ENCODE data around the gene IQCF6.
"Not testable (repeated sequence)": the region's sequence is repeated elsewhere in the genome, so short reads cannot be mapped to it uniquely, and the experiment has no call there.

IQCF6 gene

GRCh38 chr3:51779137-51779536 lies at the start of gene IQCF6:
TSS of gene IQCF6 (minus strand) at chr3:51779237. CDS start at chr3:51779224, 13 bp downstream.
- in situ Hi-C loops (cut with MboI; ENCODE audit: low sequenced_read_pairs): no loop called here

GRCh38 chr3:51828297-51828696 lies 49.3 kb upstream of the IQCF6 start:
- in situ Hi-C loops (cut with MboI; ENCODE audit: low sequenced_read_pairs): no loop called here

DNA sequence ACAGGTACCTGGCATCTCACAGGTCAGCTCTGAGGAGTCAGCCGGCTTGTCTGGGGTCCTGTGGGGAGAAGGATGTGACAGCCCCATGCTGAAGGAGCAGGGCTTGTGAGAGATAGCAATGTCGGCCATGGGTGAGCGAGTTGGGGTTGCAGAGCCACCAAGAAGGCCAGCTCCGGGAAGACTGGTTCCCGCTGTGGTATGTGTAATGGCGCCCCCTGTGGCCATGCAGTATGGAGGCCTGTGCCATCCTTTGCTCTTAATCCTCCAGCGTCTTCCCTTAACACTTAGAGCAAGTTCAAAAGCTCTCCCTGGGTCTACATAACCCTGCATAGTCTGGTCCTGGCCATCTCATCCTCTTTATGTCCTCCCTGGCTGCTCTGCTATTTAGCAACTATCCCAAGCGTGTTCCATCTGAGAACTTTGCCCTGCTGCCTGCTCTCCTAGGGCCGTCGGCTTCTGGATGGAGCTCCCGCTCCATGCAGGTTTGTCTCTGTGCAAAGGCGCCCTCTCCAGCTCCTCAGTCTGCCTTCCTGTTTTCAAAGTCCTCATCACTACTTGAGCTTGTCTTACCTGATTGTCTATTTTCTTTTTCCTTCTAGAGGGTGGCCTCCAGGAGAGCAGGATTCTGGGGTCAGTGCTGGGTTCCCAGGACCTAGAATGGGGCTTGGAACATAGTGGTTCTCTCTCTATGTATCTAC lies 40.8 kb upstream of the IQCF6 start:
- in situ Hi-C loops (cut with MboI; ENCODE audit: low sequenced_read_pairs): no loop called here

DNA sequence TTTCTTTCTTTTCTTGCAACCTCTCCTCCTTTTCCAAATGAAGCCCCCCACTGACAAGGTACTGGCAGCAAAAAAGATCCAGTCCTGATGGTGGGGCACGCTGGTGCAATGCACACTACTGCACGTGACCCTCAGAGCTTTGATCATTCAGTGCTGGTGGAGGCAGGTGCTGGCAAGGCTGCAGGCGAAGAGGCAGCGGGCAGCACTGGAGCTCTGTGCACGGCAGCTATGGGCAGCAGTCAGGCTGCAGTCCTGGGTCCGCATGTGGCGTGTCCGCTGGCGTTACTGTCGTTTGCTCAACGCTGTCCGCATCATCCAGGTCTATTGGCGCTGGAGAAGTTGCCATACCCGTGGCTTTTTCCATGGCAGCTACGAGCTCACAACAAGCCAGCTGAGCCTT lies 40.1 kb upstream of the IQCF6 start:
- in situ Hi-C loops (cut with MboI; ENCODE audit: low sequenced_read_pairs): no loop called here

GRCh38 chr3:51817375-51817774 lies 38.3 kb upstream of the IQCF6 start:
- in situ Hi-C loops (cut with MboI; ENCODE audit: low sequenced_read_pairs): no loop called here

DNA sequence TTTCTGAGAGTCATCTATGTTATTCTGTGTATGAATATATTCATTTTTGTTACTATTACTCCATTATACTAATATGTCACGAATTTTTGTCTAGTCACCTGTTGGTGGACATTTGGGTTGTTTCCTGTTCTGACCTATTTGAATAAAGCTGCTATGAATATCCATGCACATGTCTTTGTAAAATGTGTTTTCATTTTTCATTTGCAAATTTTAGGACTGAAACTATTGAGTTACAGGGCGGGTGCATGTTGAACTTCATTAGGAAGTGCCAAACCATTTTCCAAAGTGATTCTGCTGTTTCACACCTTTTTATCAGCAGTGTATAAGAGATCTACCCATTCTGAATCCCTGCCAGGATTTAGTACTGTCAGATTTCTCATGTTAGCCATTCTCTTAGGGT lies 37.7 kb upstream of the IQCF6 start:
- in situ Hi-C loops (cut with MboI; ENCODE audit: low sequenced_read_pairs): no loop called here

- in situ Hi-C loops (cut with MboI; ENCODE audit: low sequenced_read_pairs): no loop called here
Measured at GRCh38 chr3:51815614-51816013, 36.6 kb upstream of the IQCF6 start.

DNA sequence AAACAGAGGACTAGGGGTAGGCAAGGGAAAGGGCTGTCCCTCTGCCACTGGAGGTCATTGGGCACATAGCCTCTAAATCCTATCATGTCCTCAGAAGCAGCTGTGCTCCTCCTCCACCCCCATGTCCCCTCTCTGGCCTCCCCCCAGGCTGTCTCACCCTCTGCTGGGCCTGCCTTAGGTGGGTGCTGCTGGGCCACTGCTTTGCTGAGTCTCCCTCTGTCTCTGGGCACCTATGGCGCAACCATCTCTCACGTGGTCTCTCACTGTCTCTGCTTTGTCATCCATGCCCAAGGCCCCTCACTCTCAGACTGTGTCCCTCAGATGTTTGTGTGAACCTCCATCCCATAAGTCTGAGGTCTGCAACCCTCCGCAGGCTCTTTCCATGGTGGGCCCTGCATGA lies 35.0 kb upstream of the IQCF6 start:
- in situ Hi-C loops (cut with MboI; ENCODE audit: low sequenced_read_pairs): no loop called here

DNA sequence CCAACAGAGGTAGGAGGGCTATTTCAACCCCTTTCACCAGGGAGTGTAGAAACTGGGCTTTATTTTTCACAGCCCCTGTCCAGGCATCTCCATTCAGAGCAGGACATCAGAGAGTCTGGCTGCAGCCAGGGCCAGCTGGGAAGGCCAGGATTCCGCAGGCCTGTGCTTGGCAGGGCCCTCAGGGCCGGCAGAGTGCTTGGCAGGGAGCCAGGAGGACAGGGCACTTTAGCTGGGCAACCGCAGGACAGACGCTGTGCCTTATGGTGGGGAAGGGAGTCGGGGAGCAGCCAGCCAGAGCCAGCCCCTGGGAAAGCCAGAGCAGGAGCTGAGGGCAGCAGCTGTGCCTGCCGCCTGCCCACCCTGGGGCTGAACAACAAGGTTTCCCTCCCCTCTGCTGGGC lies 34.5 kb upstream of the IQCF6 start:
- in situ Hi-C loops (cut with MboI; ENCODE audit: low sequenced_read_pairs): no loop called here

DNA sequence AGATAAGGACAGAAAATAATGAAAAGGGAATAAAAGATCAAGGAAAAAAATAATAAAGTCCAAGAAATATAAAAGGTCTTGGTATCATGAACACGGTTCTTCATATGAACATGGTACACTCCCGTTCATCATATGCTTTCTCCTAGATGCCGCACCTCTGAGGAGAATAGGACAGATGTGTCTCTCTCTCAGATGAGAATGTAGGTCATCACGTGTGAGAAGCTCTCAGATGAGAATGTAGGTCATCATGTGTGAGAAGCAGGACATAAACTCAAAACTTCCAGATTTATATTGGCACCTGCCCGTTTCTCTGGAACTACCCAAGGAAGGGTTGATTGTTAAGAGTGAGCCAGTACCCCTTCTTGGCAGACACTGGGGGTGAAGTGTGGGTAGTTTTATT lies 29.9 kb upstream of the IQCF6 start:
- in situ Hi-C loops (cut with MboI; ENCODE audit: low sequenced_read_pairs): no loop called here

DNA sequence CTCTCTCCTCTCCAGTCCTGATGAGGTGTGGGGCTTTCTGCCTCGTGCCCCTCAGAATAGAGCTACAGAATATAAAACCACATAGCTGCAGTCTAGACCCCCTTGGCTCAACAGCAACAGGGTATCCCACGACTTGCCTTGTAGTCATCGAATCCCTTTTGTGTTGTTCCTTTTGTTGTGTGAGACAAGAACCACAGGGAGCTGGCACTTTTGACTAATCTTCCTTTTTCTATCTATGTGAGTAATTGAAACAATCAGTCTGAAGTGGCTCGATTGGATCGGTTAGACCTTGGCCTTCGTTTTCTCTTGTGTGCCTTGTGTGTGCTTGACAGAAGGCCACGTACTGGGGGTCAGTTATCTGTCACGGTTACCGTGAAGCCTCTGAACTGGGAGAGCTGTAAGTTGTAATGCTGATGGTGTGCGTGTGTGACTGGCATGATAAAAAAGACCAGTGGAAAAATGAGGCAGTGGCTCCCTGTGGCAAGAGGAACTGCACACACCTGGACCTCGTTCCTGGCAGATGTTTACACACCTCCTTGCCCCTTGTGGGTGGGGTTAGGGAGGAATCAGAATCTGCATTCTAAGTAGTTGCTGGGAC lies 23.2 kb upstream of the IQCF6 start:
- in situ Hi-C loops (cut with MboI; ENCODE audit: low sequenced_read_pairs): no loop called here

- in situ Hi-C loops (cut with MboI; ENCODE audit: low sequenced_read_pairs): no loop called here
Measured at GRCh38 chr3:51800750-51801125, 21.7 kb upstream of the IQCF6 start.

GRCh38 chr3:51799879-51800749 lies 21.1 kb upstream of the IQCF6 start:
- in situ Hi-C loops (cut with MboI; ENCODE audit: low sequenced_read_pairs): no loop called here

GRCh38 chr3:51798411-51798963 lies 19.4 kb upstream of the IQCF6 start:
- in situ Hi-C loops (cut with MboI; ENCODE audit: low sequenced_read_pairs): no loop called here

- in situ Hi-C loops (cut with MboI; ENCODE audit: low sequenced_read_pairs): no loop called here
Measured at GRCh38 chr3:51796854-51797253, 17.8 kb upstream of the IQCF6 start.

DNA sequence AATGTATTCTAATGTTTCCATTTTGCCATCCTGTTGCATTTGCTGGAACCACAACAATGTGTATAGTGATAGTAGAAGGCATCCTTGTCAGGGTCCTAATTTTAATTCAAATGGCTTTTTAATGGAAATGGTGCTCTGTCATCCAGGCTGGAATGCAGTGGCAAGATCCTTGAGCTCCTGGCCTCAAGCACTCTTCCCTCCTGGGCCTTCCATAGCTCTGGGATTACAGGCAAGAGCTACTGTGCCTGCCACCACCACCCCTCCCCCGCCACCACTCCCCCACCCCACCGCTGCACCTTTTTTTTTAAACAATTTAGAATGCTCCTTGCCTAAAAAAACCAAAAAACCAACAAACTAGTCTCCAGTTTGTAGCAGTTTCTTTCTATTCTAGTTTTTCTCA lies 15.2 kb upstream of the IQCF6 start:
- in situ Hi-C loops (cut with MboI; ENCODE audit: low sequenced_read_pairs): no loop called here

DNA sequence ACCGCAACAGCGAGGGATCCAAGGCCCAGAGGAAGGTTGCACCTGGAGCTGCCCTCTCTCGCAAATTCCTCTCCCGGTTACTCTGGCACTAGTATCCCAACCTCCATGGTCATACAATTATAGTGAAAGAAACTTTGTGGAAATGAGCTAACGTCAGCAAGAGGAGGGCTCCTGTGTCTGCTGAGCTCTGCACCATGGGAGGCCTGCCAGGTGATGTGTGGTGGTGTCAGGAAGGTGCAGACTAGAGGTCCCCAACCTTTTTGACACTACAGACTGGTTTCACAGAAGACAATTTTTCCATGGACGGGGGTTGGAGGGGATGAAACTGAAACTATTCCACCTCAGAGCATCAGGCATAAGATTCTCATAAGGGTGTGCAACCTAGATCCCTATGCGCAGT lies 13.2 kb upstream of the IQCF6 start:
- in situ Hi-C loops (cut with MboI; ENCODE audit: low sequenced_read_pairs): no loop called here

DNA sequence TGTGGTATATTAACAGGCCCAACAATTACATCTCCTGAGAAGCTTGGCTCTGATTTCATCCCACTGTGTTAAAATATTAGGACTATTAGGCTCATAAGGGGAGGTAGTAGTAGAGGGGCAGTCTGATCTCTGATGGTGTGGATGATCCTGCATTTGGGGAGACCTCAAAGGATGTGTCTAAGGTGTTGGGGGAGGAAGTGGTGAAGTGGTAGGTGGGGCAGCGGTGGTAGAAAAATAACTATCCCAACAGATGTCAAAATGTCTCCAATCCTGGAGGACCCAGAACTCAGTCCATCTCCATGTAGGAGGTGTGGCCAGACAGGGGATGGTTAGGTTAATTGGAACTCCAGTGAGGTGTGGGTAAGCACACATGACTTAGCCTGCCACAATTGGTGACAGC lies 10.4 kb upstream of the IQCF6 start:
- in situ Hi-C loops (cut with MboI; ENCODE audit: low sequenced_read_pairs): no loop called here

GRCh38 chr3:51787576-51787975 lies 8.5 kb upstream of the IQCF6 start:
- in situ Hi-C loops (cut with MboI; ENCODE audit: low sequenced_read_pairs): not testable (repeated sequence)

GRCh38 chr3:51786267-51786666 lies 7.2 kb upstream of the IQCF6 start:
- in situ Hi-C loops (cut with MboI; ENCODE audit: low sequenced_read_pairs): no loop called here

GRCh38 chr3:51778554-51778953 lies 483 bp downstream of the IQCF6 start:
- in situ Hi-C loops (cut with MboI; ENCODE audit: low sequenced_read_pairs): no loop called here

GRCh38 chr3:51777985-51778384 lies 1.1 kb downstream of the IQCF6 start:
- in situ Hi-C loops (cut with MboI; ENCODE audit: low sequenced_read_pairs): no loop called here
